Caco-2 (cell line): ENCODE data around the gene CEP131. TPM values are rescaled to one million over a fixed set of nuclear protein-coding genes. Genes with fewer than 3 reads are reported as not detected.

Source experiments
- BruUV-seq: library from RNA; stranded (reverse); fragments of 400-500 nt; replicated peaks from 2 replicates; lab custom pipeline; 2021; lab: Mats Ljungman, UMichigan
- CTCF ChIA-PET: fragments of 300-600 bp; sonication (Branson Sonifier 250); formaldehyde crosslinking; loops from one replicate; lab custom pipeline; 2022; ENCODE audit warnings: antibody characterized with exemption; lab: Charles Lee
- POLR2A ChIA-PET: fragments of 300-600 bp; sonication (Branson Sonifier 250); formaldehyde crosslinking; loops from one replicate; lab custom pipeline; 2022; ENCODE audit warnings: antibody characterized with exemption; lab: Charles Lee
- DNase-seq, 2 experiments: peaks; one replicate each; pipeline versions ENCODE4 v3.0.0 to v3.0.0-alpha.2; 2020 to 2022
- H3K27me3 ChIP-seq: replicated peaks from 2 replicates; pipeline ENCODE4 v1.6.0; 2011; ENCODE audit warnings: low read length; ENCODE audit not compliant: control insufficient read depth, insufficient read depth
- H3K36me3 ChIP-seq: 2 replicates; pipeline ENCODE4 v1.5.1; 2011; ENCODE audit warnings: low read length; ENCODE audit not compliant: control insufficient read depth, insufficient read depth
- H3K4me1 ChIP-seq: fragments of 250-450 bp; sonication (Bioruptor Pico); 2 replicates; pipeline ENCODE4 v1.5.1; 2020; ENCODE audit warnings: mild to moderate bottlenecking
- H3K4me3 ChIP-seq: 2 replicates; pipeline ENCODE4 v1.5.1; 2011; ENCODE audit warnings: low read depth, mild to moderate bottlenecking, control low read depth, low read length
- H3K9me3 ChIP-seq: fragments of 250-450 bp; sonication (Bioruptor Pico); 2 replicates; pipeline ENCODE4 v1.5.1; 2020; ENCODE audit warnings: mild to moderate bottlenecking, moderate library complexity
- H3K27ac Mint-ChIP-seq: one replicate; pipeline ENCODE4 v1.8.0; 2022; ENCODE audit warnings: mixed read lengths; ENCODE audit not compliant: unreplicated experiment
- H3K27me3 Mint-ChIP-seq: one replicate; pipeline ENCODE4 v1.8.0; 2022; ENCODE audit warnings: mixed read lengths; ENCODE audit not compliant: insufficient read depth, unreplicated experiment
- H3K36me3 Mint-ChIP-seq: one replicate; pipeline ENCODE4 v1.8.0; 2022; ENCODE audit warnings: mild to moderate bottlenecking, mixed read lengths; ENCODE audit not compliant: insufficient read depth, unreplicated experiment
- H3K4me1 Mint-ChIP-seq: one replicate; pipeline ENCODE4 v1.8.0; 2022; ENCODE audit warnings: low read depth, mixed read lengths; ENCODE audit not compliant: unreplicated experiment
- H3K4me3 Mint-ChIP-seq: one replicate; pipeline ENCODE4 v1.8.0; 2022; ENCODE audit warnings: mild to moderate bottlenecking, moderate library complexity, mixed read lengths; ENCODE audit not compliant: unreplicated experiment
- H3K9me3 Mint-ChIP-seq: one replicate; pipeline ENCODE4 v1.8.0; 2022; ENCODE audit warnings: mixed read lengths; ENCODE audit not compliant: unreplicated experiment
- CTCF ChIP-seq, 2 experiments: fragments of 200-600 bp in 1 of 2; IDR thresholded peaks; 1 replicate in 1 of 2; 2 replicates in 1 of 2; pipeline versions ENCODE4 v1.5.1 to v1.8.0; 2011 to 2022; ENCODE audit warnings: antibody characterized with exemption in 1 of 2, control low read depth in 1 of 2, inconsistent platforms in 1 of 2, low read depth in 1 of 2, low read length in 1 of 2, mild to moderate bottlenecking in 1 of 2, moderate library complexity in 1 of 2; ENCODE audit not compliant: insufficient read depth in 1 of 2, severe bottlenecking in 1 of 2, unreplicated experiment in 1 of 2
- intact Hi-C: fragments of 100-400 bp; cut with micrococcal nuclease; formaldehyde crosslinking; loops from one replicate; pipeline ENCODE4 v1.10.0; 2022; ENCODE audit not compliant: unreplicated experiment
- total RNA-seq: library from RNA; stranded (reverse); gene quantifications from 2 replicates; pipeline ENCODE4 v1.2.3, GENCODE V29; 2022

The CEP131 gene
- total RNA-seq, 1 experiment from 2014 or later, result 28.4 TPM

- intact Hi-C loops, result no loop called here
- Mint-ChIP-seq H3K36me3 (no peaks in the 10 kb centered on the region), H3K4me3 (no peak overlapping the region), H3K9me3 (no peaks in the 10 kb centered on the region), H3K4me1 (no peaks in the 10 kb centered on the region), H3K27ac (no peak overlapping the region), H3K27me3 (no peaks in the 10 kb centered on the region)
- H3K4me1 ChIP-seq, result no peaks in the 10 kb centered on the region
- CTCF ChIA-PET, result no interaction called here
- no peak for TF ChIP-seq CTCF (IDR thresholded peaks at IDR 0.05; ENCODE audit: insufficient read depth in 1 of 2, low read depth in 1 of 2, low read length in 1 of 2, severe bottlenecking in 1 of 2, unreplicated experiment in 1 of 2)
- peaks cover 12% of the 10 kb centered on the region for H3K9me3 ChIP-seq
- no peak for DNase-seq
- no peaks in the 10 kb centered on the region for H3K27me3 ChIP-seq
- H3K4me3 ChIP-seq, result no peak overlapping the region
- POLR2A ChIA-PET, result interaction anchor here (0.6 kb wide), 1 partner anchor 267 kb away, joined by 3 read pairs; no protein-coding TSS in a partner anchor
- BruUV-seq, result no TSS peak
- H3K36me3 ChIP-seq, result no peaks in the 10 kb centered on the region
These were observed 49.6 kb downstream of the CEP131 start for GRCh38 chr17:81173052-81173761.

- H3K27me3 Mint-ChIP-seq, result no peaks in the 10 kb centered on the region
- no peak overlapping the region for H3K4me3 ChIP-seq
- H3K4me3 Mint-ChIP-seq, result no peak overlapping the region
- H3K27ac Mint-ChIP-seq, result no peak overlapping the region
- CTCF ChIA-PET, result no interaction called here
- intact Hi-C loops, result no loop called here
- no peak for TF ChIP-seq CTCF (IDR thresholded peaks at IDR 0.05; ENCODE audit: insufficient read depth in 1 of 2, low read depth in 1 of 2, low read length in 1 of 2, severe bottlenecking in 1 of 2, unreplicated experiment in 1 of 2)
- no peaks in the 10 kb centered on the region for H3K27me3 ChIP-seq
- DNase-seq, result no peak
- H3K4me1 ChIP-seq, result no peaks in the 10 kb centered on the region
- no peaks in the 10 kb centered on the region for H3K9me3 Mint-ChIP-seq
- H3K9me3 ChIP-seq, result peaks cover 12% of the 10 kb centered on the region
- H3K4me1 Mint-ChIP-seq, result no peaks in the 10 kb centered on the region
- POLR2A ChIA-PET, result no interaction called here
- BruUV-seq, result no TSS peak
- H3K36me3 Mint-ChIP-seq, result peaks cover 7% of the 10 kb centered on the region
- no peaks in the 10 kb centered on the region for H3K36me3 ChIP-seq
These were observed 50.8 kb downstream of the CEP131 start for GRCh38 chr17:81171941-81172340.

DNA sequence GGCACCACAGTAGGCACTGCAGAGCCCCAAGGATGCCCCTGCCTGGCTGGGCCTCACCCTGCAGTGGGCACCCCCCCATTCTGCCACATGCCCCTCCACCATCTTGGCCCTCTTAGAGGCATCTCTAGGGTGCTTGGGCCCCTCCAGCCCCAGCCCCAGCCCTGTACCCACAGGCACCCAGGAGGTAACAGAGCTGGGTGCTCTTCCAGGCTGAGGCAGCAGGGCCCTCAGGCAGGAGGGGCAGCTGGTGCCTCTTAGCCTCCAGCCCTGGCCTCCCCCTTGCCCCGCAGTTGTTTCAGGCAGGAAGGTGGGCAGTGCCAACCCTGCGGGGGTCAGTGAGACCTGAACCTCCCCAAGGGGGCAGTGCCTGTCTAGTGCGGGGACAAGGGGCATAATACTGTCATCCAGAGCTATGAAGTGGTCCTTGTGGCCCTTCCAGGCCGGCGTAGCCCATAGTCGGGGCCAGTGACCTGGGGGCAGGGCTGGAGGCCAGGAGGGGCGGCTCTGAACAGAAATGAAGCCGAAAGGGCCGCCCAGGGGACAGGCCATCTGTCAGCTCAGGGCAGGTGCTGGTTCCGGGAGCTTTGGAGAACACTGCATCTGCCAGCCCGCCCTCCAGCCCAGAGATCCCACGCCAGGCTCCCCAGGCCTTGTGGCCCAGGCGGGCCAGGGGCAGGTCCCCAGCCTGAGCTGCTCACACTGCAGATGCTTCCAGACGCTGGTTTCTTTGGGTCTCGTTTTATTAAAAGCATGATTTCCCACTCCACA lies 51.9 kb downstream of the CEP131 start:
- Mint-ChIP-seq H3K9me3 (no peaks in the 10 kb centered on the region), H3K4me3 (no peak overlapping the region), H3K36me3 (peaks cover 8% of the 10 kb centered on the region), H3K4me1 (no peaks in the 10 kb centered on the region), H3K27ac (no peak overlapping the region), H3K27me3 (no peaks in the 10 kb centered on the region)
- Histone ChIP-seq H3K36me3 (no peaks in the 10 kb centered on the region), H3K9me3 (peaks cover 11% of the 10 kb centered on the region), H3K4me3 (no peak overlapping the region), H3K4me1 (0 out of 2 replicates have a peak, but pooled peaks cover 5% of the 10 kb centered on the region), H3K27me3 (no peaks in the 10 kb centered on the region)
- POLR2A ChIA-PET, result no interaction called here
- TF ChIP-seq CTCF (IDR thresholded peaks at IDR 0.05; ENCODE audit: insufficient read depth in 1 of 2, low read depth in 1 of 2, low read length in 1 of 2, severe bottlenecking in 1 of 2, unreplicated experiment in 1 of 2), result no peak
- BruUV-seq, result no TSS peak
- intact Hi-C loops, result no loop called here
- CTCF ChIA-PET, result no interaction called here
- DNase-seq, result no peak
